ENCODE results near the gene WDR88. TPM values are rescaled to one million over a fixed set of nuclear protein-coding genes. Genes with fewer than 3 reads are reported as not detected.
A peak's percentile ranks its signal among the peaks of the same experiment; 100 is the strongest.

The WDR88 gene
- total and polyA plus RNA-seq, 2 of the 13 experiments (the other 11 are each of a cell fraction or from before 2014, with no cell fraction given), result not detected

DNA sequence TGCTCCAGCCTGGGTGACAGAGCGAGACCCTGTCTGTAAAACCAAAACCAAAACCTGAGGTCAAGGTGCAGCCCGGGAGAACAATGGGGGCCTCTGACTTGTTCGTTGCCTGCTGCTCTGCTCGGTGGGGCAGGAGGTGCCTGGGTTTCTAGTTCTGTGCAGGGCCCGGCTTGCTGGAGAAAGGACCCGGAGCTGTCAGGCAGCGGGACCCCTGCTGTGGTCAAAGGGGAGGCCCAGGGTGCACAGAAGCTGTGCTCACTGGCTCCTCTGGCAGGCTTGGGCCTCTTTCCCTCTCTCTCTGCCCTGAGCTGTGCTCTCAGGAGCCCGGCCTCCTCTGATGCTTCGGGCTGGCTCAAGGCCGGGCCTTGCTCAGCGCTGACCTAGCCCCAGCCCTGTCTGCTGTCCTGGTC is 65.7 kb downstream of the WDR88 start (continued):
- TF ChIP-seq HDAC6 (IDR thresholded peaks at IDR 0.05; ENCODE audit: low read depth, low read length) (no peak), NR3C1 (CRISPR knock-in tag; IDR thresholded peaks at IDR 0.05) (no peak), SPEN (CRISPR knock-in tag; IDR thresholded peaks at IDR 0.05; ENCODE audit: low read depth) (no peak), KDM4B (CRISPR knock-in tag; IDR thresholded peaks at IDR 0.05) (no peak), ZFP62 (CRISPR knock-in tag; IDR thresholded peaks at IDR 0.05) (no peak), SP140L (CRISPR knock-in tag; IDR thresholded peaks at IDR 0.05; ENCODE audit: borderline replicate concordance) (no peak), THAP11 (CRISPR knock-in tag; IDR thresholded peaks at IDR 0.05) (no peak), MED8 (CRISPR knock-in tag; IDR thresholded peaks at IDR 0.05; ENCODE audit: insufficient replicate concordance) (no peak), SOX5 (CRISPR knock-in tag; IDR thresholded peaks at IDR 0.05; ENCODE audit: borderline replicate concordance) (0 out of 2 replicates have a peak, but pooled peaks have one; percentile 67), RNF2 (conservative IDR thresholded peaks at IDR 0.05; ENCODE audit: low read depth) (no peak), ZFP82 (CRISPR knock-in tag; IDR thresholded peaks at IDR 0.05; ENCODE audit: borderline replicate concordance) (no peak), MAFG (CRISPR knock-in tag; IDR thresholded peaks at IDR 0.05) (no peak), ZSCAN21 (CRISPR knock-in tag; IDR thresholded peaks at IDR 0.05; ENCODE audit: borderline replicate concordance) (0 out of 2 replicates have a peak, but pooled peaks have one; percentile 33), KAT7 (CRISPR knock-in tag; IDR thresholded peaks at IDR 0.05; ENCODE audit: borderline replicate concordance) (no peak), ZNF337 (CRISPR knock-in tag; IDR thresholded peaks at IDR 0.05; ENCODE audit: borderline replicate concordance, low read depth) (no peak), ZNF570 (CRISPR knock-in tag; IDR thresholded peaks at IDR 0.05; ENCODE audit: borderline replicate concordance) (no peak), IKZF4 (CRISPR knock-in tag; IDR thresholded peaks at IDR 0.05; ENCODE audit: borderline replicate concordance, low read depth, not compliant biosample characterization) (peak; percentile 61), ESRRA (CRISPR knock-in tag; IDR thresholded peaks at IDR 0.05; ENCODE audit: low read depth) (no peak), ZFX (CRISPR knock-in tag; IDR thresholded peaks at IDR 0.05; ENCODE audit: low read depth) (peak; percentile 33; the same call in 1 of the 2 replicates), SOX6 (IDR thresholded peaks at IDR 0.05) (no peak), SOX6 (CRISPR knock-in tag; IDR thresholded peaks at IDR 0.05) (peak; percentile 79), NR2F1 (CRISPR knock-in tag; IDR thresholded peaks at IDR 0.05) (no peak), ZNF672 (CRISPR knock-in tag; IDR thresholded peaks at IDR 0.05) (no peak), HNF4A (CRISPR knock-in tag; IDR thresholded peaks at IDR 0.05) (peak; percentile 53), ZMYM2 (CRISPR knock-in tag; IDR thresholded peaks at IDR 0.05) (no peak), PITX1 (CRISPR knock-in tag; IDR thresholded peaks at IDR 0.05) (no peak)
- TF ChIP-seq, protein P1, sequence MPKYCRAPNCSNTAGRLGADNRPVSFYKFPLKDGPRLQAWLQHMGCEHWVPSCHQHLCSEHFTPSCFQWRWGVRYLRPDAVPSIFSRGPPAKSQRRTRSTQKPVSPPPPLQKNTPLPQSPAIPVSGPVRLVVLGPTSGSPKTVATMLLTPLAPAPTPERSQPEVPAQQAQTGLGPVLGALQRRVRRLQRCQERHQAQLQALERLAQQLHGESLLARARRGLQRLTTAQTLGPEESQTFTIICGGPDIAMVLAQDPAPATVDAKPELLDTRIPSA (CRISPR knock-in tag; IDR thresholded peaks at IDR 0.05; ENCODE audit: borderline replicate concordance), result no peak
- TF ChIP-seq, protein P2, sequence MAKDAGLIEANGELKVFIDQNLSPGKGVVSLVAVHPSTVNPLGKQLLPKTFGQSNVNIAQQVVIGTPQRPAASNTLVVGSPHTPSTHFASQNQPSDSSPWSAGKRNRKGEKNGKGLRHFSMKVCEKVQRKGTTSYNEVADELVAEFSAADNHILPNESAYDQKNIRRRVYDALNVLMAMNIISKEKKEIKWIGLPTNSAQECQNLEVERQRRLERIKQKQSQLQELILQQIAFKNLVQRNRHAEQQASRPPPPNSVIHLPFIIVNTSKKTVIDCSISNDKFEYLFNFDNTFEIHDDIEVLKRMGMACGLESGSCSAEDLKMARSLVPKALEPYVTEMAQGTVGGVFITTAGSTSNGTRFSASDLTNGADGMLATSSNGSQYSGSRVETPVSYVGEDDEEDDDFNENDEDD (CRISPR knock-in tag; IDR thresholded peaks at IDR 0.05; ENCODE audit: borderline replicate concordance), result 0 out of 2 replicates have a peak, but pooled peaks have one; percentile 16
